HepG2 (cell line): ENCODE measurements around the gene SCYL1. TPM values are rescaled to one million over a fixed set of nuclear protein-coding genes. Genes with fewer than 3 reads are reported as not detected.

ENCODE experiments used
- ARNTL ChIP-seq: sonication (generic); formaldehyde crosslinking; IDR thresholded peaks from 2 replicates; pipeline ENCODE4 v1.4.0; 2020; ENCODE audit warnings: mild to moderate bottlenecking, missing genetic modification reagents
- CEBPG ChIP-seq: IDR thresholded peaks from 2 replicates; pipeline ENCODE4 v1.6.1; 2016
- ETV6 ChIP-seq: sonication (generic); formaldehyde crosslinking; conservative IDR thresholded peaks from 2 replicates; pipeline ENCODE4 v1.4.0; 2020; ENCODE audit warnings: missing genetic modification reagents
- HOXA3 ChIP-seq: sonication (generic); formaldehyde crosslinking; IDR thresholded peaks from 2 replicates; pipeline ENCODE4 v1.5.0; 2020; ENCODE audit warnings: missing genetic modification reagents
- IKZF4 ChIP-seq: sonication (generic); formaldehyde crosslinking; IDR thresholded peaks from 2 replicates; pipeline ENCODE4 v1.5.1; 2020; ENCODE audit warnings: borderline replicate concordance, mild to moderate bottlenecking, low read depth, missing genetic modification reagents; ENCODE audit errors: not compliant biosample characterization
- ISX ChIP-seq: sonication (generic); formaldehyde crosslinking; conservative IDR thresholded peaks from 2 replicates; pipeline ENCODE4 v1.5.0; 2020; ENCODE audit warnings: missing genetic modification reagents
- KDM3A ChIP-seq: IDR thresholded peaks from 2 replicates; pipeline ENCODE4 v1.6.1; 2018; ENCODE audit warnings: low read depth, missing compliant biosample characterization
- KLF6 ChIP-seq: IDR thresholded peaks from 2 replicates; pipeline ENCODE4 v1.8.0; 2016; ENCODE audit warnings: missing biosample characterization, missing genetic modification reagents
- MED1 ChIP-seq: sonication (generic); formaldehyde crosslinking; IDR thresholded peaks from 2 replicates; pipeline ENCODE4 v1.4.0; 2020; ENCODE audit warnings: missing genetic modification reagents
- MXI1 ChIP-seq: IDR thresholded peaks from 3 replicates; pipeline ENCODE4 v1.6.1; 2012; ENCODE audit warnings: low read depth, low read length, inconsistent platforms, borderline replicate concordance
- NFE2L2 ChIP-seq: fragments of 150-350 bp; IDR thresholded peaks from 2 replicates; pipeline ENCODE4 v1.6.1; 2014; ENCODE audit warnings: low read length
- NFYC ChIP-seq: IDR thresholded peaks from 2 replicates; pipeline ENCODE4 v1.6.1; 2016; ENCODE audit warnings: missing genetic modification reagents, missing compliant biosample characterization
- RXRB ChIP-seq: IDR thresholded peaks from 2 replicates; pipeline ENCODE4 v1.6.1; 2016; ENCODE audit warnings: borderline replicate concordance, missing genetic modification reagents, missing compliant biosample characterization
- SIN3A ChIP-seq: IDR thresholded peaks from 2 replicates; pipeline ENCODE4 v1.6.1; 2011; ENCODE audit warnings: low read depth, mild to moderate bottlenecking, control low read depth, low read length, borderline replicate concordance
- SIN3B ChIP-seq: fragments of 150-350 bp; IDR thresholded peaks from 2 replicates; pipeline ENCODE4 v1.6.1; 2014; ENCODE audit warnings: low read length
- ZBTB20 ChIP-seq: sonication (generic); formaldehyde crosslinking; IDR thresholded peaks from 2 replicates; pipeline ENCODE4 v1.8.1; 2023; ENCODE audit warnings: missing genetic modification reagents, low read depth, mild to moderate bottlenecking, borderline replicate concordance
- ZNF143 ChIP-seq: sonication (generic); formaldehyde crosslinking; IDR thresholded peaks from 2 replicates; pipeline ENCODE4 v1.4.0; 2020; ENCODE audit warnings: missing genetic modification reagents
- ZNF205 ChIP-seq: IDR thresholded peaks from 2 replicates; pipeline ENCODE4 v1.6.1; 2018; ENCODE audit warnings: missing biosample characterization, missing genetic modification reagents
- ZNF224 ChIP-seq: sonication (generic); formaldehyde crosslinking; IDR thresholded peaks from 2 replicates; pipeline ENCODE4 v1.5.0; 2020; ENCODE audit warnings: mild to moderate bottlenecking, missing genetic modification reagents
- ZNF431 ChIP-seq: sonication (generic); formaldehyde crosslinking; IDR thresholded peaks from 2 replicates; pipeline ENCODE4 v1.9.0; 2022; ENCODE audit warnings: missing genetic modification reagents, low read depth, mild to moderate bottlenecking, borderline replicate concordance
- ZNF543 ChIP-seq: sonication (generic); formaldehyde crosslinking; IDR thresholded peaks from 2 replicates; pipeline ENCODE4 v1.4.0; 2020; ENCODE audit warnings: mild to moderate bottlenecking, missing genetic modification reagents
- ZNF547 ChIP-seq: sonication (generic); formaldehyde crosslinking; IDR thresholded peaks from 2 replicates; pipeline ENCODE4 v1.5.1; 2020; ENCODE audit warnings: mild to moderate bottlenecking, missing genetic modification reagents
- ZNF720 ChIP-seq: sonication (generic); formaldehyde crosslinking; IDR thresholded peaks from 2 replicates; pipeline ENCODE4 v1.4.0; 2020; ENCODE audit warnings: missing genetic modification reagents
- ZNF878 ChIP-seq: sonication (generic); formaldehyde crosslinking; IDR thresholded peaks from 2 replicates; pipeline ENCODE4 v1.8.1; 2023; ENCODE audit warnings: mild to moderate bottlenecking, missing genetic modification reagents, moderate library complexity
- ZSCAN25 ChIP-seq: sonication (generic); formaldehyde crosslinking; IDR thresholded peaks from 2 replicates; pipeline ENCODE4 v1.8.0; 2022; ENCODE audit warnings: mild to moderate bottlenecking, missing genetic modification reagents
- polyA plus RNA-seq, 8 experiments: library from polyadenylated mRNA; depleted of rRNA in 3 of 8; stranded (reverse) in 7 of 8; unstranded in 1 of 8; fragments of >200 nt; fragmentation: Illumina TruSeq in 4 of 8; extraction: Trizol in 4 of 8; gene quantifications; 2 replicates each; pipeline versions ENCODE4 v1.2.1 to v1.2.3, GENCODE V29; 2011 to 2016; ENCODE audit warnings: low read depth in 4 of 8, missing spikeins in 1 of 8, mixed read lengths in 1 of 8; ENCODE audit not compliant: insufficient read depth in 1 of 8
- total RNA-seq, 5 experiments: library from RNA; depleted of rRNA; stranded (reverse); fragments of >200 nt; fragmentation: Illumina TruSeq; extraction: Trizol; gene quantifications; 2 replicates each; pipeline ENCODE4 v1.2.3, GENCODE V29; 2016; ENCODE audit warnings: low read depth in 1 of 5
- TF ChIP-seq, protein P1 (sequence below): sonication (generic); formaldehyde crosslinking; IDR thresholded peaks from 2 replicates; pipeline ENCODE4 v1.4.0; 2020; ENCODE audit warnings: missing genetic modification reagents, borderline replicate concordance
- TF ChIP-seq, protein P2 (sequence below): sonication (generic); formaldehyde crosslinking; IDR thresholded peaks from 2 replicates; pipeline ENCODE4 v1.4.0; 2020; ENCODE audit warnings: missing genetic modification reagents

The SCYL1 gene
- total and polyA plus RNA-seq, 2 of the 13 experiments (the other 11 are each of a cell fraction or from before 2014, with no cell fraction given): 65.9 to 103 TPM

DNA sequence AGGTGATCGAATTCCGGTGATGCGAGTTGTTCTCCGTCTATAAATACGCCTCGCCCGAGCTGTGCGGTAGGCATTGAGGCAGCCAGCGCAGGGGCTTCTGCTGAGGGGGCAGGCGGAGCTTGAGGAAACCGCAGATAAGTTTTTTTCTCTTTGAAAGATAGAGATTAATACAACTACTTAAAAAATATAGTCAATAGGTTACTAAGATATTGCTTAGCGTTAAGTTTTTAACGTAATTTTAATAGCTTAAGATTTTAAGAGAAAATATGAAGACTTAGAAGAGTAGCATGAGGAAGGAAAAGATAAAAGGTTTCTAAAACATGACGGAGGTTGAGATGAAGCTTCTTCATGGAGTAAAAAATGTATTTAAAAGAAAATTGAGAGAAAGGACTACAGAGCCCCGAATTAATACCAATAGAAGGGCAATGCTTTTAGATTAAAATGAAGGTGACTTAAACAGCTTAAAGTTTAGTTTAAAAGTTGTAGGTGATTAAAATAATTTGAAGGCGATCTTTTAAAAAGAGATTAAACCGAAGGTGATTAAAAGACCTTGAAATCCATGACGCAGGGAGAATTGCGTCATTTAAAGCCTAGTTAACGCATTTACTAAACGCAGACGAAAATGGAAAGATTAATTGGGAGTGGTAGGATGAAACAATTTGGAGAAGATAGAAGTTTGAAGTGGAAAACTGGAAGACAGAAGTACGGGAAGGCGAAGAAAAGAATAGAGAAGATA lies 25.7 kb upstream of the SCYL1 start, which contains the start of gene MALAT1 (continued):
- 0 out of 2 replicates have a peak, but pooled peaks have one; percentile 6 for TF ChIP-seq ZNF143
- TF ChIP-seq ZNF878 (CRISPR knock-in tag): 0 out of 2 replicates have a peak, but pooled peaks have one; percentile 41
- TF ChIP-seq NFE2L2: no peak
- peak; percentile 97 for TF ChIP-seq SIN3A
- TF ChIP-seq ZNF720: peak; percentile 63; the same call in 1 of the 2 replicates
- TF ChIP-seq HOXA3: peak; percentile 80
- peak; percentile 74; the same call in 1 of the 2 replicates for TF ChIP-seq ZBTB20
- TF ChIP-seq RXRB (CRISPR knock-in tag): peak; percentile 82
- TF ChIP-seq ZSCAN25 (CRISPR knock-in tag): peak; percentile 62; the same call in 1 of the 2 replicates
- peak; percentile 91 for TF ChIP-seq MED1 (CRISPR knock-in tag)
- no peak for TF ChIP-seq ZNF224 (CRISPR knock-in tag)
- peak; percentile 94 for TF ChIP-seq KLF6
- TF ChIP-seq ISX (CRISPR knock-in tag): no peak
- TF ChIP-seq ZNF205: peak; percentile 79; the same call in 1 of the 2 replicates
- 0 out of 2 replicates have a peak, but pooled peaks have one; percentile 35 for TF ChIP-seq ARNTL (CRISPR knock-in tag)
- TF ChIP-seq ETV6 (CRISPR knock-in tag): peak; percentile 89
- TF ChIP-seq IKZF4: peak; percentile 34
- TF ChIP-seq NFYC (CRISPR knock-in tag): 0 out of 2 replicates have a peak, but pooled peaks have one; percentile 30
- peak; percentile 62; the same call in 1 of the 2 replicates for TF ChIP-seq ZNF547 (CRISPR knock-in tag)
- peak; percentile 18; the same call in 1 of the 2 replicates for TF ChIP-seq ZNF543
- TF ChIP-seq SIN3B: peak; percentile 83
- peak; percentile 76 for TF ChIP-seq KDM3A (CRISPR knock-in tag)
- TF ChIP-seq, protein P1, sequence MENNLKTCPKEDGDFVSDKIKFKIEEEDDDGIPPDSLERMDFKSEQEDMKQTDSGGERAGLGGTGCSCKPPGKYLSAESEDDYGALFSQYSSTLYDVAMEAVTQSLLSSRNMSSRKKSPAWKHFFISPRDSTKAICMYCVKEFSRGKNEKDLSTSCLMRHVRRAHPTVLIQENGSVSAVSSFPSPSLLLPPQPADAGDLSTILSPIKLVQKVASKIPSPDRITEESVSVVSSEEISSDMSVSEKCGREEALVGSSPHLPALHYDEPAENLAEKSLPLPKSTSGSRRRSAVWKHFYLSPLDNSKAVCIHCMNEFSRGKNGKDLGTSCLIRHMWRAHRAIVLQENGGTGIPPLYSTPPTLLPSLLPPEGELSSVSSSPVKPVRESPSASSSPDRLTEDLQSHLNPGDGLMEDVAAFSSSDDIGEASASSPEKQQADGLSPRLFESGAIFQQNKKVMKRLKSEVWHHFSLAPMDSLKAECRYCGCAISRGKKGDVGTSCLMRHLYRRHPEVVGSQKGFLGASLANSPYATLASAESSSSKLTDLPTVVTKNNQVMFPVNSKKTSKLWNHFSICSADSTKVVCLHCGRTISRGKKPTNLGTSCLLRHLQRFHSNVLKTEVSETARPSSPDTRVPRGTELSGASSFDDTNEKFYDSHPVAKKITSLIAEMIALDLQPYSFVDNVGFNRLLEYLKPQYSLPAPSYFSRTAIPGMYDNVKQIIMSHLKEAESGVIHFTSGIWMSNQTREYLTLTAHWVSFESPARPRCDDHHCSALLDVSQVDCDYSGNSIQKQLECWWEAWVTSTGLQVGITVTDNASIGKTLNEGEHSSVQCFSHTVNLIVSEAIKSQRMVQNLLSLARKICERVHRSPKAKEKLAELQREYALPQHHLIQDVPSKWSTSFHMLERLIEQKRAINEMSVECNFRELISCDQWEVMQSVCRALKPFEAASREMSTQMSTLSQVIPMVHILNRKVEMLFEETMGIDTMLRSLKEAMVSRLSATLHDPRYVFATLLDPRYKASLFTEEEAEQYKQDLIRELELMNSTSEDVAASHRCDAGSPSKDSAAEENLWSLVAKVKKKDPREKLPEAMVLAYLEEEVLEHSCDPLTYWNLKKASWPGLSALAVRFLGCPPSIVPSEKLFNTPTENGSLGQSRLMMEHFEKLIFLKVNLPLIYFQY: 0 out of 2 replicates have a peak, but pooled peaks have one; percentile 24
- TF ChIP-seq, protein P2, sequence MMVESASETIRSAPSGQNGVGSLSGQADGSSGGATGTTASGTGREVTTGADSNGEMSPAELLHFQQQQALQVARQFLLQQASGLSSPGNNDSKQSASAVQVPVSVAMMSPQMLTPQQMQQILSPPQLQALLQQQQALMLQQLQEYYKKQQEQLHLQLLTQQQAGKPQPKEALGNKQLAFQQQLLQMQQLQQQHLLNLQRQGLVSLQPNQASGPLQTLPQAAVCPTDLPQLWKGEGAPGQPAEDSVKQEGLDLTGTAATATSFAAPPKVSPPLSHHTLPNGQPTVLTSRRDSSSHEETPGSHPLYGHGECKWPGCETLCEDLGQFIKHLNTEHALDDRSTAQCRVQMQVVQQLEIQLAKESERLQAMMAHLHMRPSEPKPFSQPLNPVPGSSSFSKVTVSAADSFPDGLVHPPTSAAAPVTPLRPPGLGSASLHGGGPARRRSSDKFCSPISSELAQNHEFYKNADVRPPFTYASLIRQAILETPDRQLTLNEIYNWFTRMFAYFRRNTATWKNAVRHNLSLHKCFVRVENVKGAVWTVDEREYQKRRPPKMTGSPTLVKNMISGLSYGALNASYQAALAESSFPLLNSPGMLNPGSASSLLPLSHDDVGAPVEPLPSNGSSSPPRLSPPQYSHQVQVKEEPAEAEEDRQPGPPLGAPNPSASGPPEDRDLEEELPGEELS (CRISPR knock-in tag): peak; percentile 70
- peak; percentile 60 for TF ChIP-seq CEBPG (CRISPR knock-in tag)
- peak; percentile 71; the same call in 1 of the 3 replicates for TF ChIP-seq MXI1
- TF ChIP-seq ZNF431 (CRISPR knock-in tag): 0 out of 2 replicates have a peak, but pooled peaks have one; percentile 59
